ENCODE measurements around the gene ATP6V0B.

ATP6V0B gene

GRCh38 chr1:43974443-43975248 lies at the start of gene ATP6V0B:
Gene ATP6V0B (plus strand): TSS chr1:43974960. CDS start chr1:43975041, 81 bp downstream.
- H3K36me3 ChIP-seq (ENCODE audit: insufficient read depth, low read length) = no peaks in the 10 kb centered on the region
- peaks cover 53% of the 10 kb centered on the region for H3K79me2 ChIP-seq (ENCODE audit: insufficient read depth, low read length)
- no peaks in the 10 kb centered on the region for H3K9me3 ChIP-seq (ENCODE audit: insufficient read depth, low read depth, low read length)
- TF ChIP-seq EZH2phosphoT487 (IDR thresholded peaks at IDR 0.05; ENCODE audit: borderline replicate concordance) (no peak), CTCF (conservative IDR thresholded peaks at IDR 0.05; ENCODE audit: low read length) (no peak)
- H3F3A ChIP-seq (ENCODE audit: low read depth) = no peaks in the 10 kb centered on the region; the same call in 1 of the 2 replicates
- peak within 1 kb of the TSS; percentile 91 for H3K4me3 ChIP-seq (ENCODE audit: low read length, poor library complexity, severe bottlenecking)
- H3K9ac ChIP-seq (ENCODE audit: low read depth, low read length, poor library complexity, severe bottlenecking) = peak within 1 kb of the TSS; percentile 90
- no peaks in the 10 kb centered on the region for H3K27me3 ChIP-seq (ENCODE audit: insufficient read depth, low read length, poor library complexity, severe bottlenecking)
- peak within 1 kb of the TSS; percentile 94 for H2AFZ ChIP-seq (ENCODE audit: low read length)
- peaks cover 36% of the 10 kb centered on the region for H4K20me1 ChIP-seq (ENCODE audit: insufficient read depth, low read length, poor library complexity, severe bottlenecking)
- H3K4me1 ChIP-seq (ENCODE audit: insufficient read depth, low read length, poor library complexity, severe bottlenecking) = peaks cover 50% of the 10 kb centered on the region
- H3K4me2 ChIP-seq (ENCODE audit: low read depth, low read length, poor library complexity, severe bottlenecking) = peak within 1 kb of the TSS; percentile 93
- no peaks in the 10 kb centered on the region for H3K9me2 ChIP-seq (replicated peaks; ENCODE audit: low read depth, low read length)

GRCh38 chr1:43925846-43926245 lies 48.9 kb upstream of the ATP6V0B start:
- no peaks in the 10 kb centered on the region for H3K27me3 ChIP-seq (ENCODE audit: insufficient read depth, low read length, poor library complexity, severe bottlenecking)
- H3K79me2 ChIP-seq (ENCODE audit: insufficient read depth, low read length) = no peaks in the 10 kb centered on the region
- no peak overlapping the region for H3K4me3 ChIP-seq (ENCODE audit: low read length, poor library complexity, severe bottlenecking)
- no peak overlapping the region for H3K4me2 ChIP-seq (ENCODE audit: low read depth, low read length, poor library complexity, severe bottlenecking)
- no peak overlapping the region for H3K9ac ChIP-seq (ENCODE audit: low read depth, low read length, poor library complexity, severe bottlenecking)
- no peaks in the 10 kb centered on the region for H4K20me1 ChIP-seq (ENCODE audit: insufficient read depth, low read length, poor library complexity, severe bottlenecking)
- H3K9me3 ChIP-seq (ENCODE audit: insufficient read depth, low read depth, low read length) = no peaks in the 10 kb centered on the region
- H3K36me3 ChIP-seq (ENCODE audit: insufficient read depth, low read length) = no peaks in the 10 kb centered on the region
- no peaks in the 10 kb centered on the region for H3F3A ChIP-seq (ENCODE audit: low read depth)
- no peak for TF ChIP-seq CTCF (conservative IDR thresholded peaks at IDR 0.05; ENCODE audit: low read length)
- no peak for TF ChIP-seq EZH2phosphoT487 (IDR thresholded peaks at IDR 0.05; ENCODE audit: borderline replicate concordance)
- no peaks in the 10 kb centered on the region for H3K9me2 ChIP-seq (replicated peaks; ENCODE audit: low read depth, low read length)
- no peaks in the 10 kb centered on the region for H3K4me1 ChIP-seq (ENCODE audit: insufficient read depth, low read length, poor library complexity, severe bottlenecking)
- no peak overlapping the region for H2AFZ ChIP-seq (ENCODE audit: low read length)

- Histone ChIP-seq H3K4me3 (ENCODE audit: low read length, poor library complexity, severe bottlenecking) (no peak overlapping the region), H3K79me2 (ENCODE audit: insufficient read depth, low read length) (no peaks in the 10 kb centered on the region), H3K9me2 (replicated peaks; ENCODE audit: low read depth, low read length) (no peaks in the 10 kb centered on the region), H3K36me3 (ENCODE audit: insufficient read depth, low read length) (no peaks in the 10 kb centered on the region), H3K4me1 (ENCODE audit: insufficient read depth, low read length, poor library complexity, severe bottlenecking) (no peaks in the 10 kb centered on the region), H3K27me3 (ENCODE audit: insufficient read depth, low read length, poor library complexity, severe bottlenecking) (no peaks in the 10 kb centered on the region), H4K20me1 (ENCODE audit: insufficient read depth, low read length, poor library complexity, severe bottlenecking) (no peaks in the 10 kb centered on the region), H3K9ac (ENCODE audit: low read depth, low read length, poor library complexity, severe bottlenecking) (no peak overlapping the region), H3F3A (ENCODE audit: low read depth) (no peaks in the 10 kb centered on the region), H2AFZ (ENCODE audit: low read length) (no peak overlapping the region), H3K9me3 (ENCODE audit: insufficient read depth, low read depth, low read length) (no peaks in the 10 kb centered on the region), H3K4me2 (ENCODE audit: low read depth, low read length, poor library complexity, severe bottlenecking) (no peak overlapping the region)
- TF ChIP-seq EZH2phosphoT487 (IDR thresholded peaks at IDR 0.05; ENCODE audit: borderline replicate concordance) (no peak), CTCF (conservative IDR thresholded peaks at IDR 0.05; ENCODE audit: low read length) (peak; percentile 68)
Observed at GRCh38 chr1:43930168-43930948, 44.4 kb upstream of the ATP6V0B start.

Data from Loucy (cell line).